Psoas muscle (tissue), 8 donors: ENCODE results near the gene SF3B4. TPM values are rescaled to one million over a fixed set of nuclear protein-coding genes. Genes with fewer than 3 reads are reported as not detected.
"Not testable (repeated sequence)": the region's sequence is repeated elsewhere in the genome, so short reads cannot be mapped to it uniquely, and the experiment has no call there.

ENCODE experiments used
- ATAC-seq, 4 donors: fragments of 200-7000 bp; cut with Tn5 transposase; one replicate each; pipeline ENCODE4 v1.9.1; 2020; ENCODE audit warnings: moderate library complexity in 3 of 4, mild to moderate bottlenecking in 2 of 4
- DNase-seq, 2 donors: peaks; one replicate each; pipeline ENCODE4 v3.0.0-alpha.2; 2020
- H3K27ac ChIP-seq: fragments of 200-600 bp; one replicate; pipeline ENCODE4 v1.8.0; 2022
- H3K27me3 ChIP-seq, 3 donors: fragments of 200-600 bp in 1 of 3; one replicate each; pipeline versions ENCODE4 v1.6.1 to v1.8.0; 2013 to 2022; ENCODE audit warnings: low read length in 2 of 3, mild to moderate bottlenecking in 2 of 3, moderate library complexity in 1 of 3; ENCODE audit not compliant: insufficient read depth in 3 of 3
- H3K36me3 ChIP-seq, 2 donors: fragments of 200-600 bp in 1 of 2; one replicate each; pipeline versions ENCODE4 v1.6.1 to v1.8.0; 2013 to 2022; ENCODE audit warnings: low read depth in 1 of 2, mild to moderate bottlenecking in 1 of 2, moderate library complexity in 1 of 2; ENCODE audit not compliant: insufficient read depth in 1 of 2
- H3K4me1 ChIP-seq: fragments of 200-600 bp; one replicate; pipeline ENCODE4 v1.8.0; 2022
- H3K4me3 ChIP-seq: fragments of 200-600 bp; one replicate; pipeline ENCODE4 v1.8.0; 2022; ENCODE audit warnings: mild to moderate bottlenecking
- H3K9me3 ChIP-seq: fragments of 200-600 bp; one replicate; pipeline ENCODE4 v1.8.0; 2022
- CTCF ChIP-seq: fragments of 200-600 bp; IDR thresholded peaks from one replicate; pipeline ENCODE4 v1.8.0; 2022; ENCODE audit warnings: antibody characterized with exemption
- WGBS, 3 donors: extraction: QIAGEN DNeasy Blood & Tissue Kit; methylation state at CpG; one replicate each; pipeline versions ENCODE4 v1.1.6 to v1.1.7; 2013; 5-methylcytosine and 5-hydroxymethylcytosine counted together
- intact Hi-C, 2 donors: fragments of 100-400 bp; cut with DNase I; formaldehyde crosslinking; loops; one replicate each; pipeline versions ENCODE4 v1.11.0 to v1.14.2; 2022
- polyA plus RNA-seq, 3 donors: library from polyadenylated mRNA; stranded (reverse); fragments of 200-250 nt; gene quantifications; one replicate each; pipeline ENCODE4 v1.2.3, GENCODE V29; 2013
- total RNA-seq, 4 donors: library from RNA; stranded (reverse); fragmentation: NEBNext Ultra II Directional in 2 of 4; extraction: Animal tissue kit (Norgen Biotek cat#: 25700) in 2 of 4; gene quantifications; one replicate each; pipeline versions ENCODE4 v1.2.1 to v1.2.4, GENCODE V29; 2021 to 2023
- donor health status: healthy with polysubstance abuse.
- donor health status: DM: no; HTN: no; CAD: no; lungs with moderate emphysema.
- donor health status: Bipolar disorder and iron deficiency.
- donor health status: healthy.
- donor health status: DM: yes; HTN: yes; CAD: no.
- donor health status: DM: no; HTN: no; CAD: no.
- donor health status: DM: no; HTN: no; CAD: no.
- donor health status: DM: yes; HTN: yes; CAD: no.

SF3B4 gene
- total and polyA plus RNA-seq, 7 donors = 13.0 to 28.9 (median 20.6) TPM

GRCh38 chr1:149962039-149962647, 34.5 kb upstream of the SF3B4 start:
- Histone ChIP-seq H3K9me3 (no peaks in the 10 kb centered on the region), H3K4me1 (no peaks in the 10 kb centered on the region), H3K4me3 (no peak overlapping the region), H3K27ac (peak overlapping the region; percentile 42), H3K27me3 (no peaks in the 10 kb centered on the region), H3K36me3 (peaks cover 20 to 95% of the 10 kb centered on the region in 2 donors)
- intact Hi-C loops = loop anchor here (1.0 to 5.0 kb wide), 4 partner anchors 88 to 210 kb away; no protein-coding TSS in a partner anchor
- TF ChIP-seq CTCF = peak; percentile 83
- ATAC-seq = peak; percentile 84 to 91 (median 88)
- DNase-seq = no peak
- WGBS, 3 donors = 24 to 31% (median 25%) methylated on average over 3 of the region's 3 CpGs

- ATAC-seq, DNase-seq: not testable (repeated sequence)
Measured at GRCh38 chr1:149957548-149957947, 29.9 kb upstream of the SF3B4 start.

GRCh38 chr1:149949911-149950310, 22.3 kb upstream of the SF3B4 start:
- H3K4me1 ChIP-seq = no peaks in the 10 kb centered on the region
- intact Hi-C loops = no loop called here
- no peak overlapping the region for H3K27ac ChIP-seq
- peaks cover 4 to 88% of the 10 kb centered on the region in 2 donors for H3K36me3 ChIP-seq
- TF ChIP-seq CTCF = no peak
- 75 to 84% (median 78%) methylated on average over 6 of the region's 6 CpGs for WGBS, 3 donors
- ATAC-seq = no peak
- no peak overlapping the region for H3K4me3 ChIP-seq
- no peaks in the 10 kb centered on the region for H3K9me3 ChIP-seq
- no peaks in the 10 kb centered on the region for H3K27me3 ChIP-seq
- no peak for DNase-seq

More at GRCh38 chr1:149957548-149957947, 29.9 kb upstream of the SF3B4 start:
- WGBS, 3 donors = 97 to 99% (median 99%) methylated on average over 14 of the region's 14 CpGs
- H3K4me1 ChIP-seq, H3K4me3 ChIP-seq, intact Hi-C loops, H3K27me3 ChIP-seq, H3K27ac ChIP-seq, H3K9me3 ChIP-seq: not testable (repeated sequence)
- H3K36me3 ChIP-seq = peaks cover 4 to 83% of the 10 kb centered on the region in 2 donors

GRCh38 chr1:149945206-149945605, 17.6 kb upstream of the SF3B4 start:
- intact Hi-C loops = no loop called here
- no peak overlapping the region for H3K27ac ChIP-seq
- no peak for TF ChIP-seq CTCF
- ATAC-seq = no peak
- H3K4me3 ChIP-seq = no peak overlapping the region
- WGBS, 3 donors = 92 to 96% (median 95%) methylated on average over 4 of the region's 4 CpGs
- peaks cover 8 to 69% of the 10 kb centered on the region in 2 donors for H3K36me3 ChIP-seq
- no peaks in the 10 kb centered on the region for H3K9me3 ChIP-seq
- H3K4me1 ChIP-seq = peaks cover under 1% of the 10 kb centered on the region
- DNase-seq = no peak
- no peaks in the 10 kb centered on the region for H3K27me3 ChIP-seq

- 47 to 54% (median 49%) methylated on average over 3 of the region's 3 CpGs for WGBS, 3 donors
- peaks cover 4 to 46% of the 10 kb centered on the region in 2 donors for H3K36me3 ChIP-seq
- no peaks in the 10 kb centered on the region for H3K9me3 ChIP-seq
- no peaks in the 10 kb centered on the region for H3K27me3 ChIP-seq
- H3K4me1 ChIP-seq = peaks cover 18% of the 10 kb centered on the region
- intact Hi-C loops = no loop called here
- DNase-seq (no peak), ATAC-seq (no peak)
- no peak for TF ChIP-seq CTCF
- H3K4me3 ChIP-seq = no peak overlapping the region
- no peak overlapping the region for H3K27ac ChIP-seq
Measured at GRCh38 chr1:149942885-149943284, 15.3 kb upstream of the SF3B4 start.
